Glomerular visceral epithelial cell (primary cell): ENCODE results near the gene DPY19L2.
"Not testable (repeated sequence)": the region's sequence is repeated elsewhere in the genome, so short reads cannot be mapped to it uniquely, and the experiment has no call there.

Experiments
- DNase-seq: peaks from one replicate; pipeline ENCODE4 v3.0.0-alpha.2; 2016; ENCODE audit errors: extremely low spot score

The DPY19L2 gene

DNA sequence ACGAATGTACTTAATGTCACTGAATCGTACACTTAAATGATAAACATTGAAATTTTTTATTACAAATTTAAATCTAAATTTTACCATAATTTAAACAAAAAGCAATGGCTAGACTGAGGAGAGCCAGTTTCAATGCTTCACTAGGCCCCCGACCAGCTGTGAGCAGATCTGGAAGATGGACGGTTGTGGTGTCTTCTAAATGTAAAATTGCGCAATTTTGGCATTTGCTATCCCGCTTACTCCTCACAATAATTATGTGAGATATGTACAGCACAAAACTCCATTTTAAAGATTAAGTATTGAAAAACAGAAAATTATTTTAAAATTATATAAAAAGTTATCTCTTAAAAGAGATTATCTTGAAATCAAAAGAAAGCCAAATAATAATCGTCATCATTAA, 5.3 kb downstream of the DPY19L2 start:
- DNase-seq: not testable (repeated sequence)

GRCh38 chr12:63658501-63658900, 9.8 kb downstream of the DPY19L2 start:
- DNase-seq: peak; percentile 22

DNA sequence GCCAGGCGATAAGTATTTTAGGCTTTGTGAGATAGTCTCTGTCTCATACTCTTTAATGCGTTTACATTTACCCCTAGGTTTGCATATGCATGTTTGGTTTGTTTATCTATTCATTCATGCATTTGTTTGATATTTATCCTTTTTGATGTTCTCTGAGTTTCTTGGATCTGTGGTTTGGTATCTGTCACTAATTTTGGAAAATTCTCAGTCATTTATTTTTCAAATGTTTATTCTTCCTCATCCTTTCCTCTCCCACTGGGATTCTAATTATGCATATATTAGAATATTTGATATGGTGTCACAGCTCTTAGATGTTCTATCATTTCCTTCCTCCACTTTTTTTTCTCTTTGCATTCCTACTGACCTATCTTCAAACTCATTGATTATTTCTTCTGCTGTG, 11.9 kb downstream of the DPY19L2 start:
- DNase-seq: not testable (repeated sequence)

- DNase-seq: not testable (repeated sequence)
Measured at GRCh38 chr12:63655543-63656257, 12.6 kb downstream of the DPY19L2 start.

GRCh38 chr12:63654481-63654880, 13.8 kb downstream of the DPY19L2 start:
- DNase-seq: not testable (repeated sequence)

DNA sequence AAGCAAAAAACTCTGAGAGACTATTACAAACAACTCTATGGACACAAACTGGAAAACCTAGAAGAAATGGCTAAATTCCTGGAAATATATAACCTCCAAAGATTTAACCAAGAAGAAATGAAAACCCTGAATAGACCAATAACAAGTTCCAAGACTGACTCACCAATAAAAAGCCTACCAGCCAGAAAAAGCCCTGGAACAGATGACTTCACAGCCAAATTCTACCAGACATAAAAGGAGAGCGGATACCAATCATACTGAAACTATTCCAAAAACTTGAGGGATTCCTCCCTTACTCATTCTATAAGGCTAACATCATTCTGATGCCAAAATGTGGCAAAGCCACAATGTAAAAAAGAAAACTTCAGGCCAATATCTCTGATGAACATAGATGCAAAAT, 18.8 kb downstream of the DPY19L2 start:
- peak; percentile 59 for DNase-seq

DNA sequence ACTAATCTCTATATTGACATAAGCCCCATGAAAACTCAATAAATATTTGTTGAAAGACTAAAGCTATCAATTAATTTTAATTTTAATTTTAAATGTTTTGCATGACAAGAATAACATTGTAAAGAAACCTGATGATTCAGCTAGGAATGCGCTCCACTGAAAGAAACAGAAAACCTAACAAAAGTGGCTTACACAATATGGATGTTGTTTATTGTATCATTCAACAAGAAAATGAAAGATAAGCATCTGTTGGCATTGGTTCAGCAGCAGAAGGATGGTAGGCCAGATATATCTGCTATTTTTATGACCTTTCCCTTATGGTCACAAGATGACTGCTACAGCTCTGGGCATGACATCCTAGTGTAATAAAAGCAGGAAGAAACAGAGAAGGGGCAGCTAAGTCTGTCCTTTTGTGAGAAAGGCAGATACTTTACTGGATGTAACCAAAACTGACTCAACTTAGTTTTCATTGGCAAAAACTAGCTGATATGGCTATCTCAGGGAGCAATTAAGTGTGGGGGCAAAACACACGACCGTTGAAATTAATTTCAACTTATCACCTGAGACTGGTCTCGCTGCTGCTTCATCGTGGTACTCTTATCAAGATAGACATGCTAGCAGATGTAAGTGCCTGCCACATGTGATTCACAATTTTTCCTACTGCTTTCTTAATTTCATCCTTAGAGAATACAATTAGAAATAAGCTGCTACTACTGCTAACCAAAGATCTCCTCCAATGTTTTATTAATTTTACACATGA, 24.7 kb downstream of the DPY19L2 start:
- DNase-seq: not testable (repeated sequence)

DNA sequence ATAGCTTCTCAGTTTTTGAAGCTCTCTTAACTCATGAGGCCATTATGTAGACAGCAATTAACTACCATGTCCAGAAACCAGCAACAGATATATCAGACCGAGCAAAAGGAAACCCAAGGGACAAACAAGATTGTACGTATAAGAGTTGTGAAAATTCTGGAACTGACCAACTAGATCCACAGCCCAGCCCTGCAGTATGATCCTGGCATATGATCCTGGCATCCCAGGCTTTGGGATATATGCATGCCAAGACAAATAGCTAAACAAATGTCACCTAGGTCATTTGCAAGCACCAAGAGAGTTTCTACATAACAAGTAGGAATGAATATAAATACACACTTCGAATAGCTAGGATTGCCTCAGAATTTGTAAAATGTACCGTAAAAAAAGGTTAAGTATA, 44.0 kb downstream of the DPY19L2 start:
- not testable (repeated sequence) for DNase-seq

GRCh38 chr12:63615544-63615943, 52.7 kb downstream of the DPY19L2 start:
- DNase-seq: not testable (repeated sequence)

- not testable (repeated sequence) for DNase-seq
Measured at GRCh38 chr12:63611285-63611684, 57.0 kb downstream of the DPY19L2 start.

DNA sequence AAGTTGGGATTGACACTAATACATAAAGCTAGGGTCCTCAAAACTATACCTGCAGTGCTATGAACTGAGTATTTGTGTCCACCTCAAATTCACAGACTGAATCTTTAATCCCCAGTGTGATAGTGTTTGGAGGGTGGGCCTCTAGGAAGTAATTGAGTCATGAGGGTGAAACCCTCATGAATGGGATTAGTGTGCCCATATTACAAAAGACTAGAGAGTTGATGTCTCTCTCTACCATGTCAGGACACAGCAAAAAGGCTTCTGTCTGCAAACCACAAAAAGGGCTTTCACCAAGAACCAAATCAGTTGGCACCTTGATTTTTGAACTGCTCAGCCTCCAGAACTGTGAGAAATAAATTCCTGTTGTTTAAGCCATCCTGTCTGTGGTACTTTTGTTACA, 59.0 kb downstream of the DPY19L2 start:
- DNase-seq: not testable (repeated sequence)

GRCh38 chr12:63604985-63605384, 63.3 kb downstream of the DPY19L2 start:
- not testable (repeated sequence) for DNase-seq

- not testable (repeated sequence) for DNase-seq
Measured at GRCh38 chr12:63594828-63595227, 73.5 kb downstream of the DPY19L2 start.

- peak; percentile 5 for DNase-seq
Measured at GRCh38 chr12:63584426-63584825, 83.9 kb downstream of the DPY19L2 start.

DNA sequence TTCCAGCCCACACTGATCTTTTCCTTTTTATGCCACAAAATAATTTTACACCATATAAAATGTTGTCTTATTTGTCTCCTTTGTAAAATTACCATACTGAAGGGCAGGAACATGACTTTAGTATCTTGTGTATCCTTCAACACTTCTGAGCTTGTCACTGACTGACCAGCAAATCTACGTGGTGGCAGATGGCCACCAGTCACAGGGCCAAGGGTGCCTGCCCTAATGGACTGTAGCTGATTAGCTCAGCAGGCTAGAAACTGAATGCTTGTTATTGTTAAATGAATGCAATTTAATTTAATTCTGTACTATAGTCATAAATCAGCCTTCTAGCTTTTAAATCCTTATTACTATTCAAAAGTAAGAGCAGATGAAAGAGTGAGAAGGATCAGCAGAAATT, 85.0 kb downstream of the DPY19L2 start:
- not testable (repeated sequence) for DNase-seq

GRCh38 chr12:63577631-63578030, 90.7 kb downstream of the DPY19L2 start:
- DNase-seq: not testable (repeated sequence)

GRCh38 chr12:63572038-63572437, 96.3 kb downstream of the DPY19L2 start:
- not testable (repeated sequence) for DNase-seq

GRCh38 chr12:63558445-63558844, 109.8 kb downstream of the DPY19L2 start:
- not testable (repeated sequence) for DNase-seq

GRCh38 chr12:63551397-63551796, 116.9 kb downstream of the DPY19L2 start:
- DNase-seq: not testable (repeated sequence)

DNA sequence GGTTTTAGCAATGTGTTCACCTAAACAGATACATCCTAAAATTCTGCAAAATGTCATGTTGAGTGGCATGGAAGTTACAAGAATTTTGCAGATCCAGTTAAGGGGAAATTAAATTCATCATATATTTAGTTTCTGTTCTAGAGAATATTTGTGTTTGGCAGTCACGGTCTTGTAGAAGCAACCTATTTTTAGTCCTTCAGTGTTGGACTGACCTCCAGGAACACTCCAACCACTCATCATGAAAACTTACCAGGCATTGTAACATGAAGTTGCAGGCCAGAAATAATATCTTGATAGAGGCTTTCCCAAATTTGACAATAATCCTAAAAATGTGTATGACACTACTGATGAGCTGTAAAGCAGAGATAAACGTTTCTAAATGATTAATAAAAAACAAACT, 119.3 kb downstream of the DPY19L2 start:
- not testable (repeated sequence) for DNase-seq

DNA sequence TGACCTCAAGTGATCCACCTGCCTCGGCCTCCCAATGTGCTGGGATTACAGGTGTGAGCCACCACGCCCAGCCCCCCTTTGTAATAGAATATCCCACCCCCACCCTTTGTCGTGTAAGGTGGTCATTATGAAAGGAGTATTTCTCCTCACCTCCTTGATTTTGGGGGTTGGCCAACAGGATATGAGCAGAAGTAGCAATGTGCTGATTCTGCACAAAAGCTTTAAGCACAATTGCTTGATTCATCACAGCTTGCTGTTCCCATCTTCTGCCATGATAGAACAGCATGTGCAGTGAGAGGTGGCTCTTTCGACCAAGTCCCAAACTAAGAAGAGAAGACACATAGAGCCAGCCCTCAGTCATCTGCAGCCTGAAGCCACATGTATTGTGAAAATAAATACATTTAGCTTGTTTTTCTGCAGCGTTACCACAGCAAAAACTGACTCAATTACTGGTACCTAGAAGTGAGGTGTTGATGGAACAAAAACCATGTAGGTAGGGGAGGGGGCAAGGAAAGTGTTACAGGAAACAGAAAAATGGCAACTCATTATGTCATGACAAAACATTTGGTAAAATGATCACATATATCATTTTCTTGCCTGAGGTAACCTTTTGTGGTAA, 122.9 kb downstream of the DPY19L2 start:
- not testable (repeated sequence) for DNase-seq

- not testable (repeated sequence) for DNase-seq
Measured at GRCh38 chr12:63538656-63539055, 129.6 kb downstream of the DPY19L2 start.
